AG04449 (cell line): ENCODE data around the gene ADAMTS17.

Experiments used
- CTCF ChIA-PET: fragments of 350-600 bp; formaldehyde crosslinking; extraction: SDS; loops from one replicate; lab custom pipeline; 2021; ENCODE audit warnings: antibody characterized with exemption; lab: Yijun Ruan, JAX
- POLR2A ChIA-PET: fragments of 400-600, 350-600 bp; formaldehyde crosslinking; extraction: SDS; loops from one replicate; lab custom pipeline; 2020; ENCODE audit warnings: antibody characterized with exemption, inconsistent platforms; lab: Yijun Ruan, JAX
- DNase-seq: peaks from one replicate; pipeline ENCODE4 v3.0.0-alpha.2; 2010; ENCODE audit warnings: low read depth, low spot score
- H3K4me3 ChIP-seq: 2 replicates; pipeline ENCODE4 v1.5.1; 2011; ENCODE audit warnings: low read depth, mild to moderate bottlenecking, control low read depth, low read length
- CTCF ChIP-seq: IDR thresholded peaks from one replicate; pipeline ENCODE4 v1.5.1; 2011; ENCODE audit warnings: mild to moderate bottlenecking, moderate library complexity, low read length, control low read depth, inconsistent platforms; ENCODE audit not compliant: insufficient read depth; ENCODE audit errors: missing control alignments

The ADAMTS17 gene

GRCh38 chr15:100168787-100169186 lies 173.0 kb downstream of the ADAMTS17 start:
- ChIA-PET POLR2A (no interaction called here), CTCF (no interaction called here)
- DNase-seq = no peak
- H3K4me3 ChIP-seq = no peak overlapping the region
- TF ChIP-seq CTCF = no peak

GRCh38 chr15:100167884-100168375 lies 173.8 kb downstream of the ADAMTS17 start:
- no peak overlapping the region for H3K4me3 ChIP-seq
- POLR2A ChIA-PET = no interaction called here
- no peak for DNase-seq
- TF ChIP-seq CTCF = no peak
- CTCF ChIA-PET = no interaction called here

- H3K4me3 ChIP-seq = no peak overlapping the region
- POLR2A ChIA-PET = no interaction called here
- CTCF ChIA-PET = no interaction called here
- no peak for TF ChIP-seq CTCF
- DNase-seq = no peak
Measured at GRCh38 chr15:100166313-100166712, 175.5 kb downstream of the ADAMTS17 start.

- ChIA-PET POLR2A (no interaction called here), CTCF (no interaction called here)
- no peak for DNase-seq
- H3K4me3 ChIP-seq = no peak overlapping the region
- no peak for TF ChIP-seq CTCF
Measured at GRCh38 chr15:100163961-100164360, 177.8 kb downstream of the ADAMTS17 start.

- no peak for TF ChIP-seq CTCF
- CTCF ChIA-PET = no interaction called here
- no peak for DNase-seq
- no peak overlapping the region for H3K4me3 ChIP-seq
- POLR2A ChIA-PET = no interaction called here
Measured at GRCh38 chr15:100160953-100161352, 180.8 kb downstream of the ADAMTS17 start.

- H3K4me3 ChIP-seq = no peak overlapping the region
- no peak for DNase-seq
- ChIA-PET POLR2A (no interaction called here), CTCF (no interaction called here)
- TF ChIP-seq CTCF = no peak
Measured at GRCh38 chr15:100159436-100159835, 182.3 kb downstream of the ADAMTS17 start.
